Caco-2 (cell line): ENCODE data around the gene TIMM13. TPM values are rescaled to one million over a fixed set of nuclear protein-coding genes. Genes with fewer than 3 reads are reported as not detected.

Source experiments
- BruUV-seq: library from RNA; stranded (reverse); fragments of 400-500 nt; replicated peaks from 2 replicates; lab custom pipeline; 2021; lab: Mats Ljungman, UMichigan
- CTCF ChIA-PET: fragments of 300-600 bp; sonication (Branson Sonifier 250); formaldehyde crosslinking; loops from one replicate; lab custom pipeline; 2022; ENCODE audit warnings: antibody characterized with exemption; lab: Charles Lee
- POLR2A ChIA-PET: fragments of 300-600 bp; sonication (Branson Sonifier 250); formaldehyde crosslinking; loops from one replicate; lab custom pipeline; 2022; ENCODE audit warnings: antibody characterized with exemption; lab: Charles Lee
- DNase-seq, 2 experiments: peaks; one replicate each; pipeline versions ENCODE4 v3.0.0 to v3.0.0-alpha.2; 2020 to 2022
- H3K27me3 ChIP-seq: replicated peaks from 2 replicates; pipeline ENCODE4 v1.6.0; 2011; ENCODE audit warnings: low read length; ENCODE audit not compliant: control insufficient read depth, insufficient read depth
- H3K36me3 ChIP-seq: 2 replicates; pipeline ENCODE4 v1.5.1; 2011; ENCODE audit warnings: low read length; ENCODE audit not compliant: control insufficient read depth, insufficient read depth
- H3K4me1 ChIP-seq: fragments of 250-450 bp; sonication (Bioruptor Pico); 2 replicates; pipeline ENCODE4 v1.5.1; 2020; ENCODE audit warnings: mild to moderate bottlenecking
- H3K4me3 ChIP-seq: 2 replicates; pipeline ENCODE4 v1.5.1; 2011; ENCODE audit warnings: low read depth, mild to moderate bottlenecking, control low read depth, low read length
- H3K9me3 ChIP-seq: fragments of 250-450 bp; sonication (Bioruptor Pico); 2 replicates; pipeline ENCODE4 v1.5.1; 2020; ENCODE audit warnings: mild to moderate bottlenecking, moderate library complexity
- H3K27ac Mint-ChIP-seq: one replicate; pipeline ENCODE4 v1.8.0; 2022; ENCODE audit warnings: mixed read lengths; ENCODE audit not compliant: unreplicated experiment
- H3K27me3 Mint-ChIP-seq: one replicate; pipeline ENCODE4 v1.8.0; 2022; ENCODE audit warnings: mixed read lengths; ENCODE audit not compliant: insufficient read depth, unreplicated experiment
- H3K36me3 Mint-ChIP-seq: one replicate; pipeline ENCODE4 v1.8.0; 2022; ENCODE audit warnings: mild to moderate bottlenecking, mixed read lengths; ENCODE audit not compliant: insufficient read depth, unreplicated experiment
- H3K4me1 Mint-ChIP-seq: one replicate; pipeline ENCODE4 v1.8.0; 2022; ENCODE audit warnings: low read depth, mixed read lengths; ENCODE audit not compliant: unreplicated experiment
- H3K4me3 Mint-ChIP-seq: one replicate; pipeline ENCODE4 v1.8.0; 2022; ENCODE audit warnings: mild to moderate bottlenecking, moderate library complexity, mixed read lengths; ENCODE audit not compliant: unreplicated experiment
- H3K9me3 Mint-ChIP-seq: one replicate; pipeline ENCODE4 v1.8.0; 2022; ENCODE audit warnings: mixed read lengths; ENCODE audit not compliant: unreplicated experiment
- CTCF ChIP-seq, 2 experiments: fragments of 200-600 bp in 1 of 2; IDR thresholded peaks; 1 replicate in 1 of 2; 2 replicates in 1 of 2; pipeline versions ENCODE4 v1.5.1 to v1.8.0; 2011 to 2022; ENCODE audit warnings: antibody characterized with exemption in 1 of 2, control low read depth in 1 of 2, inconsistent platforms in 1 of 2, low read depth in 1 of 2, low read length in 1 of 2, mild to moderate bottlenecking in 1 of 2, moderate library complexity in 1 of 2; ENCODE audit not compliant: insufficient read depth in 1 of 2, severe bottlenecking in 1 of 2, unreplicated experiment in 1 of 2
- intact Hi-C: fragments of 100-400 bp; cut with micrococcal nuclease; formaldehyde crosslinking; loops from one replicate; pipeline ENCODE4 v1.10.0; 2022; ENCODE audit not compliant: unreplicated experiment
- total RNA-seq: library from RNA; stranded (reverse); gene quantifications from 2 replicates; pipeline ENCODE4 v1.2.3, GENCODE V29; 2022

TIMM13 gene
- total RNA-seq, 1 experiment from 2014 or later: 200 TPM

GRCh38 chr19:2475702-2476450 is 48.5 kb upstream of the TIMM13 start, which contains the start of gene GADD45B:
GADD45B (plus strand) TSS chr19:2476127; CDS start chr19:2476359, 232 bp downstream.
- no TSS peak for BruUV-seq
- peak within 1 kb of the TSS; percentile 79 for H3K4me3 ChIP-seq
- H3K36me3 ChIP-seq: no peaks in the 10 kb centered on the region; the same call in 1 of the 2 replicates
- Mint-ChIP-seq H3K9me3 (no peaks in the 10 kb centered on the region), H3K4me3 (peak within 1 kb of the TSS; percentile 88), H3K27me3 (no peaks in the 10 kb centered on the region), H3K4me1 (no peaks in the 10 kb centered on the region), H3K27ac (peak within 1 kb of the TSS; percentile 91), H3K36me3 (peaks cover 50% of the 10 kb centered on the region)
- intact Hi-C loops: loop anchor here (1.0 to 5.0 kb wide), 3 partner anchors 51 to 121 kb away; no protein-coding TSS in a partner anchor
- CTCF ChIA-PET: interaction anchor here (0.5 to 2.4 kb wide), 16 partner anchors 27 to 417 kb away, joined by 3 to 30 read pairs (median 4); no protein-coding TSS in a partner anchor
- H3K9me3 ChIP-seq: no peaks in the 10 kb centered on the region
- POLR2A ChIA-PET: interaction anchor here (0.5 to 3.7 kb wide), 50 partner anchors 9 to 835 kb away, joined by 3 to 139 read pairs (median 5); partner anchors contain the start of genes LMNB2, LSM7, SGTA and SPPL2B
- no peaks in the 10 kb centered on the region for H3K27me3 ChIP-seq
- H3K4me1 ChIP-seq: no peaks in the 10 kb centered on the region
- no peak for TF ChIP-seq CTCF (IDR thresholded peaks at IDR 0.05; ENCODE audit: insufficient read depth in 1 of 2, low read depth in 1 of 2, low read length in 1 of 2, severe bottlenecking in 1 of 2, unreplicated experiment in 1 of 2)
- peak; percentile 98 for DNase-seq

- no TSS peak for BruUV-seq
- intact Hi-C loops: loop anchor here (5.0 kb wide), 2 partner anchors 52 to 122 kb away; no protein-coding TSS in a partner anchor
- no peaks in the 10 kb centered on the region for H3K27me3 ChIP-seq
- POLR2A ChIA-PET: interaction anchor here (0.5 to 3.7 kb wide), 44 partner anchors 9 to 834 kb away, joined by 3 to 139 read pairs (median 5); partner anchors contain the start of genes LMNB2, LSM7, SGTA and SPPL2B
- CTCF ChIA-PET: interaction anchor here (0.8 to 2.4 kb wide), 8 partner anchors 66 to 139 kb away, joined by 3 to 30 read pairs (median 6); no protein-coding TSS in a partner anchor
- H3K4me3 ChIP-seq: peak overlapping the region; percentile 46
- Mint-ChIP-seq H3K27ac (peak overlapping the region; percentile 91), H3K4me3 (peak overlapping the region; percentile 88), H3K4me1 (no peaks in the 10 kb centered on the region), H3K36me3 (peaks cover 50% of the 10 kb centered on the region), H3K27me3 (no peaks in the 10 kb centered on the region), H3K9me3 (no peaks in the 10 kb centered on the region)
- TF ChIP-seq CTCF (IDR thresholded peaks at IDR 0.05; ENCODE audit: insufficient read depth in 1 of 2, low read depth in 1 of 2, low read length in 1 of 2, severe bottlenecking in 1 of 2, unreplicated experiment in 1 of 2): no peak
- no peaks in the 10 kb centered on the region for H3K9me3 ChIP-seq
- no peaks in the 10 kb centered on the region; the same call in 1 of the 2 replicates for H3K36me3 ChIP-seq
- no peaks in the 10 kb centered on the region for H3K4me1 ChIP-seq
- peak; percentile 63 to 65 for DNase-seq
These were observed 47.8 kb upstream of the TIMM13 start for GRCh38 chr19:2475018-2475701.
